Activated CD8-positive, alpha-beta memory T cell treated with anti-CD3 and anti-CD28 coated beads, Interleukin-2, amount 10 ng/mL, durations not matched to agents 7 days and 5 days (primary cell): ENCODE data around the gene RABGGTA. TPM values are rescaled to one million over a fixed set of nuclear protein-coding genes. Genes with fewer than 3 reads are reported as not detected.
A peak's percentile ranks its signal among the peaks of the same experiment; 100 is the strongest.

Experiments
- ATAC-seq: fragments of 150-1000 bp; cut with Tn5 transposase; one replicate; pipeline ENCODE4 v1.10.0; 2021; ENCODE audit warnings: moderate library complexity
- CTCF ChIA-PET: fragments of 350-600 bp; sonication (Branson Sonifier 250); formaldehyde crosslinking; loops from one replicate; lab custom pipeline; 2021; ENCODE audit warnings: antibody characterized with exemption; lab: Charles Lee
- DNase-seq: peaks from one replicate; pipeline ENCODE4 v3.0.0-alpha.2; 2020
- H3K27ac Mint-ChIP-seq: one replicate; pipeline ENCODE4 v1.8.0; 2021; ENCODE audit warnings: mild to moderate bottlenecking, mixed read lengths
- H3K27me3 Mint-ChIP-seq: one replicate; pipeline ENCODE4 v1.8.0; 2021; ENCODE audit warnings: mixed read lengths
- H3K36me3 Mint-ChIP-seq: one replicate; pipeline ENCODE4 v1.8.0; 2021; ENCODE audit warnings: mild to moderate bottlenecking, mixed read lengths
- H3K4me1 Mint-ChIP-seq: one replicate; pipeline ENCODE4 v1.8.0; 2021; ENCODE audit warnings: mixed read lengths
- H3K4me3 Mint-ChIP-seq: one replicate; pipeline ENCODE4 v1.8.0; 2021; ENCODE audit warnings: mild to moderate bottlenecking, moderate library complexity, mixed read lengths
- H3K9me3 Mint-ChIP-seq: one replicate; pipeline ENCODE4 v1.8.0; 2022; ENCODE audit warnings: low read depth, mixed read lengths
- total RNA-seq, 2 experiments: library from RNA; stranded (reverse); gene quantifications; one replicate each; pipeline ENCODE4 v1.2.3, GENCODE V29; 2021

Gene RABGGTA, protein sequence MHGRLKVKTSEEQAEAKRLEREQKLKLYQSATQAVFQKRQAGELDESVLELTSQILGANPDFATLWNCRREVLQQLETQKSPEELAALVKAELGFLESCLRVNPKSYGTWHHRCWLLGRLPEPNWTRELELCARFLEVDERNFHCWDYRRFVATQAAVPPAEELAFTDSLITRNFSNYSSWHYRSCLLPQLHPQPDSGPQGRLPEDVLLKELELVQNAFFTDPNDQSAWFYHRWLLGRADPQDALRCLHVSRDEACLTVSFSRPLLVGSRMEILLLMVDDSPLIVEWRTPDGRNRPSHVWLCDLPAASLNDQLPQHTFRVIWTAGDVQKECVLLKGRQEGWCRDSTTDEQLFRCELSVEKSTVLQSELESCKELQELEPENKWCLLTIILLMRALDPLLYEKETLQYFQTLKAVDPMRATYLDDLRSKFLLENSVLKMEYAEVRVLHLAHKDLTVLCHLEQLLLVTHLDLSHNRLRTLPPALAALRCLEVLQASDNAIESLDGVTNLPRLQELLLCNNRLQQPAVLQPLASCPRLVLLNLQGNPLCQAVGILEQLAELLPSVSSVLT
- 10 to 100 TPM; 34.3 to 44.6 TPM for total RNA-seq

DNA sequence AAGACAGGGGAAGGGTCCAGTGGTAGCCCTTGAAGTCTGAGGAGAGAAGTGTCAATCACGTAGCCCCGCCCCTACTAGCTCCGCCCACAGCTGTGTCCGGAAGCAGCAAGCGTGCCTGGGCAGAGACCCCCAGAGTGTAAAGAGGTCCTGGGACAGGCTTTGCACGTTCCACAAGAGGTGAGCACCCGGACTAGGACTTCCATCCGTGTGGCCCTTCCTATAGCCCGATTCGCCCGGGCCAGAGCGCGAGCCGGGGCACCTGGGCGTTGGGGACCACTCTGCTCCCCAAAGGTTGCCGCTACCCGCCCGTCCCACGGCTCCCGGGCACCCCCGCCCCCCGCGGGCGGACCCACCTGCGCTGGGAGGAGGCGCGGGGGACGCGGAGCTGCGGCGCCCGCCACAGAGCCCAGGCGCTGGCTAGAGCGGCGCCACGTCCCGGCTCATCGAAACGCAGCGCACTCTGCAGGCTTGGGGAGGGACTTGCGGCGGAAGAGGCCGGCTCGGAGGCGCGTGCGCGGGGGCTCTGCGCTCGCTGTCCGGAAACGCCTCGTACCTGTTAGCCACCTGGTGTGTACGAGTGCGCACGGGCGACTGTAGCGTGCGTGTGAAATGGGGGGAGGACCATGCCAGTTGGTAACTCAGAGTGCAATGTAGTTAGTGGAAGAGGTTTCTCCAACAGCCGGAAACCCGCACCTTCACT lies at the start of gene RABGGTA:
TSS of gene RABGGTA (minus strand) at position 464 of the 700 bp plus-strand sequence. CDS start 482 bp downstream, outside the sequence.
- peaks cover 41% of the 10 kb centered on the region for H3K4me1 Mint-ChIP-seq
- peaks cover 10% of the 10 kb centered on the region for H3K36me3 Mint-ChIP-seq
- H3K27me3 Mint-ChIP-seq: no peaks in the 10 kb centered on the region
- peak within 1 kb of the TSS; percentile 93 for H3K27ac Mint-ChIP-seq
- no peaks in the 10 kb centered on the region for H3K9me3 Mint-ChIP-seq
- H3K4me3 Mint-ChIP-seq: peak within 1 kb of the TSS; percentile 84
- ATAC-seq (peak; percentile 92), DNase-seq (peak; percentile 92)
- CTCF ChIA-PET: interaction anchor here (0.6 to 16.6 kb wide), 25 partner anchors 9 to 396 kb away, joined by 3 to 275 read pairs (median 6); partner anchors contain the start of genes CHMP4A, CIDEB, DCAF11 and DHRS1

DNA sequence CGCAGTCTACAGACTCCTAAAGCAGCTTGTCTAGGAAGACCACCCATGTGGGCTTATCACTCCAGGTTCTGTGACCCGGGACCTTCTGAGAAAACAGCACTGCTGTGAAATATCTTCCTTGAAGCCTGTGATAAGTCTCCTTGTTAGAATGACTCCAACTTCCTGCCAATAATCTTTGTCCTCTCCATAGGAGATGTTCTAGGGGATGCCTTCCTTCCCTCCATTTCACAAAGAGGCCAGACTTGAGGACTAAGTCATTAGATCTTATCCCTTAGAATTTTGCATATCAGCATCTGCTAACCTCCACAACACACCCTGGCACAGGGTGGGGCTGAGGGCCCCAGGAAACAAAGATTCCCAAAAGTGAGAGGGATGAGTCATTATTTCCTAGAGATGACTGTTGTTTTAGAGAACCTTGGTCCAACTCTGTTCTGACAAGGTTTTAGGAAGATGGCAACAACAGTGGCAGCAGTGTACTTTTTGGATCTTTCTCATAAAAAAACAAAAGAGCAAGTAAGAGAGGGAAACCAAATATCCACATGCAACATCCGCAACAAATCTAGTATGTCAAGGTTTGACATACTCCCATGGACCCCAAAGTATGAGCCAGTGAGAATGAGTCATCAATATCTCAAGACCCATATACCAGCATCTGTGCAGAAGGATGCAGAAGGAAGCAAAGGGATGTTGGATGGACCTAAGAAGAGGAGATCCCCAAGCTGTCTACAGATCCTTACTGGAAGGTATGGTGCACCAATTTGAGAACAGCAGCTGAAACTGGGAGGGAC lies 45.9 kb upstream of the RABGGTA start:
- Mint-ChIP-seq H3K27me3 (peaks cover 12% of the 10 kb centered on the region), H3K27ac (no peak overlapping the region)
- ATAC-seq: no peak

GRCh38 chr14:24316597-24316950 lies 45.2 kb upstream of the RABGGTA start:
- ATAC-seq (no peak), DNase-seq (no peak)
- peaks cover 18% of the 10 kb centered on the region for H3K36me3 Mint-ChIP-seq
- no peak overlapping the region for H3K27ac Mint-ChIP-seq
- CTCF ChIA-PET: interaction anchor here (1.0 kb wide), 1 partner anchor 88 kb away, joined by 3 read pairs; no protein-coding TSS in a partner anchor
- no peak overlapping the region for H3K4me3 Mint-ChIP-seq
- peaks cover 52% of the 10 kb centered on the region for H3K4me1 Mint-ChIP-seq
- H3K9me3 Mint-ChIP-seq: no peaks in the 10 kb centered on the region
- peaks cover 12% of the 10 kb centered on the region for H3K27me3 Mint-ChIP-seq

More for the DNA sequence above, 45.9 kb upstream of the RABGGTA start:
- CTCF ChIA-PET: interaction anchor here (1.0 to 25.2 kb wide), 4 partner anchors 7 to 113 kb away, joined by 3 to 854 read pairs (median 82); partner anchors contain the start of genes CBLN3, CIDEB, KHNYN and LTB4R
- Mint-ChIP-seq H3K9me3 (no peaks in the 10 kb centered on the region), H3K36me3 (peaks cover 18% of the 10 kb centered on the region), H3K4me3 (no peak overlapping the region), H3K4me1 (peaks cover 44% of the 10 kb centered on the region)
- DNase-seq: no peak

DNA sequence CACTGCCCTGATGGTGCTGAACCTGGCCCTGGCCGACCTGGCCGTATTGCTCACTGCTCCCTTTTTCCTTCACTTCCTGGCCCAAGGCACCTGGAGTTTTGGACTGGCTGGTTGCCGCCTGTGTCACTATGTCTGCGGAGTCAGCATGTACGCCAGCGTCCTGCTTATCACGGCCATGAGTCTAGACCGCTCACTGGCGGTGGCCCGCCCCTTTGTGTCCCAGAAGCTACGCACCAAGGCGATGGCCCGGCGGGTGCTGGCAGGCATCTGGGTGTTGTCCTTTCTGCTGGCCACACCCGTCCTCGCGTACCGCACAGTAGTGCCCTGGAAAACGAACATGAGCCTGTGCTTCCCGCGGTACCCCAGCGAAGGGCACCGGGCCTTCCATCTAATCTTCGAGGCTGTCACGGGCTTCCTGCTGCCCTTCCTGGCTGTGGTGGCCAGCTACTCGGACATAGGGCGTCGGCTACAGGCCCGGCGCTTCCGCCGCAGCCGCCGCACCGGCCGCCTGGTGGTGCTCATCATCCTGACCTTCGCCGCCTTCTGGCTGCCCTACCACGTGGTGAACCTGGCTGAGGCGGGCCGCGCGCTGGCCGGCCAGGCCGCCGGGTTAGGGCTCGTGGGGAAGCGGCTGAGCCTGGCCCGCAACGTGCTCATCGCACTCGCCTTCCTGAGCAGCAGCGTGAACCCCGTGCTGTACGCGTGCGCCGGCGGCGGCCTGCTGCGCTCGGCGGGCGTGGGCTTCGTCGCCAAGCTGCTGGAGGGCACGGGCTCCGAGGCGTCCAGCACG lies 44.6 kb upstream of the RABGGTA start:
- H3K4me1 Mint-ChIP-seq: peaks cover 52% of the 10 kb centered on the region
- CTCF ChIA-PET: no interaction called here
- DNase-seq: no peak
- H3K27me3 Mint-ChIP-seq: peaks cover 12% of the 10 kb centered on the region
- no peak for ATAC-seq
- H3K4me3 Mint-ChIP-seq: no peak overlapping the region
- H3K9me3 Mint-ChIP-seq: no peaks in the 10 kb centered on the region
- H3K36me3 Mint-ChIP-seq: peaks cover 18% of the 10 kb centered on the region
- no peak overlapping the region for H3K27ac Mint-ChIP-seq

DNA sequence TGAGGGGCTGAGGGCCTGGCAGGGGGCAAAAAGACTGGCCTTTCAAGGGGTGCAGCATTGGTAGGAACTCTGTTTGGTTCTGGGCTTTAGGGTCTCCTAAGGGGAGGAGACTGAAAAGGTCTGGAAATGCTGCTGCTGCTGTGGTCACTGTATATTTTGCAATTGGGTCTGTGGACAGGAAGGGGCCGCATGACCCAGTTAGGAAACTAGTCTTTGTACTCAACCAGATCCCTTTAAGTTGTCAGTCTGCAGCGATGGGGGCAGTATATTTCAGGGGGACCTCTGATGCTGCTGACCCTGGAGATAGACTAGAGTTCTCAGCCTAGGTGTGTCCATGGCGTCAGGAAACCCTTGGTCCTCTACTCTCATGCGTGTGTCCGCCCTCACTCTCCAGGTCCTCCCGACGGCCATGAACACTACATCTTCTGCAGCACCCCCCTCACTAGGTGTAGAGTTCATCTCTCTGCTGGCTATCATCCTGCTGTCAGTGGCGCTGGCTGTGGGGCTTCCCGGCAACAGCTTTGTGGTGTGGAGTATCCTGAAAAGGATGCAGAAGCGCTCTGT lies 43.9 kb upstream of the RABGGTA start:
- CTCF ChIA-PET: no interaction called here
- Mint-ChIP-seq H3K4me3 (no peak overlapping the region), H3K36me3 (peaks cover 18% of the 10 kb centered on the region), H3K27me3 (peaks cover 11% of the 10 kb centered on the region), H3K4me1 (peaks cover 54% of the 10 kb centered on the region), H3K9me3 (no peaks in the 10 kb centered on the region), H3K27ac (no peak overlapping the region)
- ATAC-seq (no peak), DNase-seq (no peak)

DNA sequence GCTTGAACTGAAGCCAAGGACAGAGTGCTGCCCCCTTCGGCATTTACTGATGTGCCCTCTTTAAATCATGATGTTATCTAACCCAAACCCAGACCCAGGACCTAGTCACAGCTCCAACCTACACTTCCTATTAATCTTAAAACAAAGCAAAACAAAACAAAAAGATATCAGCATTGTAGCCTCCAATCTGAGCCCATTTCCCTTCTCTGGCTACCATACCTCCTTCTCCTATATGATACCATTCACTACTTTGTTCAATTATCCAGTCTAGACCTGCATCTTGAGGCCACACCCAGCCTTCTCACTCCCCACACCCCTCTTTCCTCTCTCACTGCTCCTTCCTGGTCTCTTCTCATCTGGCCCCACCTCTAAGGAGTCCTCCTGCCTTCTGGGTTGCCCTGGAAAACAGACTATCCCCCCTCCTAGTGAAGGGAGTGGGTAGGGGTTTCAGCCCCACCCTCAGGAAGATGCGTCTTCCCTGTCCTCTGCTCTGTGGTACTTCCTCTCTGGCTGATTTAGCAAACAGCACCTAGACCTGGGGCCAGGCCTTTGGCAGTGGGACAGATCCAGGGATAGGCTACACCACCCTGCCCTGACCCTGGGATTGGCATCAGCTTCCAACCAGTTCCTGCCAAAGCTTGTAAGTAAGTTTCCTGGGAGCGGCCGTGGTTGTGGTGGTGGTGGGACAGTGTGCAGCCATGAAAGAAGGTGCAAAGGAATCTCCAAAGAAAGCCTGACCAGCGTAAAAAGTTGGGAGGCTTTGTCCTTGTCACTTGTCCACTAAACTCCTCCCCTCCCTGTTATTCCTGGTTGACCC lies 43.2 kb upstream of the RABGGTA start:
- peaks cover 62% of the 10 kb centered on the region for H3K4me1 Mint-ChIP-seq
- DNase-seq (no peak), ATAC-seq (no peak)
- peak overlapping the region; percentile 34 for H3K4me3 Mint-ChIP-seq
- H3K9me3 Mint-ChIP-seq: no peaks in the 10 kb centered on the region
- CTCF ChIA-PET: interaction anchor here (1.3 to 20.8 kb wide), 6 partner anchors 9 to 116 kb away, joined by 3 to 541 read pairs (median 134); partner anchors contain the start of genes ADCY4, CBLN3, DHRS1 and GMPR2
- peaks cover 5% of the 10 kb centered on the region for H3K27me3 Mint-ChIP-seq
- peaks cover 18% of the 10 kb centered on the region for H3K36me3 Mint-ChIP-seq
- peak overlapping the region; percentile 87 for H3K27ac Mint-ChIP-seq

DNA sequence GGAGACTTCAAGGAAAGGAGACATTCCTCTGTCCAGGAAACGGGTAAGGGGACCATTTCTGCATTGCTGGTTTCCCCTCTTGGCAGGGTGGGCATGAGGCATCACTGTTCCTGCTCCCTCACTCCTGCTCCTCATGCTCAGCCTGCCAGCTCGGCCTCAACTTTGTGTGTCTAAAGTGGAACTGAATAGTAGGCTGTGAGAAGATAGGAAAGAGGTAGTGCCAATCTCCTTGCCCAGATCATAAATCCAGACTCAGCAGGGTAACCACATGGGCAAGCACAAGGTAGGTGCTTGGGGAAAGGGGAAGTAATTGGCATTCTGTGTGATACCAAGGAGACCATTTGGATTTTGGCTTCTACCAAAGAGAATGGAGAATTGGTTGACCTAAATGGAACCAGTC lies 42.5 kb upstream of the RABGGTA start:
- Mint-ChIP-seq H3K9me3 (no peaks in the 10 kb centered on the region), H3K4me1 (peaks cover 68% of the 10 kb centered on the region), H3K36me3 (peaks cover 21% of the 10 kb centered on the region), H3K4me3 (peak overlapping the region; percentile 34), H3K27ac (peak overlapping the region; percentile 87), H3K27me3 (no peaks in the 10 kb centered on the region)
- ATAC-seq (no peak), DNase-seq (no peak)
- CTCF ChIA-PET: interaction anchor here (1.1 to 20.8 kb wide), 8 partner anchors 10 to 205 kb away, joined by 3 to 541 read pairs (median 99); partner anchors contain the start of genes ADCY4, CBLN3, DHRS1 and GMPR2

DNA sequence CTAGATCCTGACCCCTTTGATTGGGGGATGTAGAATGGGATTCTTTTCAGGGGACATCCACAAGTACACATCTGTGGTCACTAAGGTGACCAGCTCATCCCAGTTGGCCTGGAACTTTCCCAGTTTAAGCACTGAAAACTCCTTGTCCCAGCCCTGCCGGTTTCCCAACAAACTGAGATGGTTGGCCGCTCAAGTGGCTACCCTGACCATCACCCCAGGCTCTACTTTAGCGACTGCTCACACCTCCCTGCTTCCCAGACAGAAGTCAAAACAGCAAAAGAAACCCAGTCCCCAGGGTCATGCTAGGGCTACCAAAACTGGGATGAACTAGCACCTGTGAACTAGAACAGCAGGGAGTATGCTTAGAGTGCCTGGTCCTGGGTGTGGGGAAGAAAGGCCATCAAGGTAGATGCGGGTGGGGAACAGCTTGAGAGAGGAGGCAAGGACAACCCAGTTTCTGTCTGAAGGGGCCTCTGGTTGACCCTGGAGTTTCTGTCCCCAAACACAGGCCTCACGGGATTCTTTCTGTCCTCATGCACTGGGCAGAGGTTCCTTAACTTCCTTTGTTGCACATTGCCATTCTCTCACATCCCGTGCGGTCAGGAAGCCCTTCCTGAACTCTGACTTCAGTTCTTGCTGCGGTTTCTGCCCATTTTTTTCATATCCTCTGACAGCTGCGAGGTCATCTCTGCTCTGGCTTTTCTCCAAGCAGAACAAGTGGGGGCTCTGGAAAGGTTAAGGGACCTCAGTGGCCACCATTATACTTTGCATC lies 41.5 kb upstream of the RABGGTA start:
- peak overlapping the region; percentile 75 for H3K4me3 Mint-ChIP-seq
- H3K36me3 Mint-ChIP-seq: peaks cover 24% of the 10 kb centered on the region
- CTCF ChIA-PET: interaction anchor here (1.0 to 20.8 kb wide), 12 partner anchors 11 to 204 kb away, joined by 3 to 541 read pairs (median 28); partner anchors contain the start of genes ADCY4, CBLN3, DHRS1 and GMPR2
- peak overlapping the region; percentile 87 for H3K27ac Mint-ChIP-seq
- DNase-seq: peak; percentile 79
- no peak for ATAC-seq
- no peaks in the 10 kb centered on the region for H3K27me3 Mint-ChIP-seq
- peaks cover 76% of the 10 kb centered on the region for H3K4me1 Mint-ChIP-seq
- no peaks in the 10 kb centered on the region for H3K9me3 Mint-ChIP-seq

DNA sequence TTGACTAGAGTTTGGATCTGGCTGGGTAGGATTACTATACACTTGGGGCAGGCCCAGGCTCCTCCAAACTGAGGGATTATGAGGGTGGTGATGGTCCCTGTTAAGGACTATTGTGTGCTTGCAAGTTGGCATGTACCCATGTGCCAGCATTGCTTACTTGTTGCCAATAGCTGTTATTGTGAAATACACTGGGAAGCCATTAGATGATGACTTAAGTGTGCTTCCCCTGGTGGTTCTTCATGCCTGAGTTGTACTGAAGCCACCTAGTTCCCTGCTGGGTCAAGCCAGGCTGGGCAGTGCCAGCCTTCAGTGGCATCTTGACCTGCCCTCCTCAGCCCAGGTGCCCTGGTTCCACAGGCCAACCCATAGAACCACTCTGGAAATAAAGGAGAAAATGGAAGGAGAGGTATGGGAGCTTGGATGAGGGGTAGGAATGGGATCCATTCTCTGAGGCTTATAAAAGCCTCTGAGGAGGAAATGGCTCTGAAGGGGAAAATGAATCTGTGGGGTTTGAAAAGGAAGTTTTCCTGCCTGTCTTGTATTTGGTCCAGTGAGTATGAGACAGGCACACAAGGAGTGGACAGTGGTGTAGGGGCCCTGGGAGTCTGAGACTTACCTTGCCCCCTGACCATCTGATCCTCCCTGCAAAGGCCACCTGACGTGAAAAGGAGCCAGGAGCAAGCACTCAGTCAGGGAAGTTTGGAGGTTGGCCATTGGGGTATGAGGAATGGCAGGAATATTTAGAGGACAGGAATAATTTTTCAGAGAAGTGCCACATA lies 40.6 kb upstream of the RABGGTA start:
- H3K4me1 Mint-ChIP-seq: peaks cover 77% of the 10 kb centered on the region
- ATAC-seq: no peak
- DNase-seq: no peak
- H3K27ac Mint-ChIP-seq: peak overlapping the region; percentile 87
- H3K36me3 Mint-ChIP-seq: peaks cover 26% of the 10 kb centered on the region
- no peaks in the 10 kb centered on the region for H3K27me3 Mint-ChIP-seq
- no peaks in the 10 kb centered on the region for H3K9me3 Mint-ChIP-seq
- CTCF ChIA-PET: interaction anchor here (1.0 to 20.8 kb wide), 13 partner anchors 12 to 124 kb away, joined by 3 to 541 read pairs (median 19); partner anchors contain the start of genes ADCY4, CBLN3, CHMP4A and DHRS1
- peak overlapping the region; percentile 75 for H3K4me3 Mint-ChIP-seq
